ENCODE results near the gene BAHCC1. TPM values are rescaled to one million over a fixed set of nuclear protein-coding genes. Genes with fewer than 3 reads are reported as not detected.

The BAHCC1 gene
- total and polyA plus RNA-seq, 10 of the 15 experiments (the other 5 are each of a cell fraction or from before 2014, with no cell fraction given), result 0.03 to 0.14 (median 0.11) TPM; not detected in 6

DNA sequence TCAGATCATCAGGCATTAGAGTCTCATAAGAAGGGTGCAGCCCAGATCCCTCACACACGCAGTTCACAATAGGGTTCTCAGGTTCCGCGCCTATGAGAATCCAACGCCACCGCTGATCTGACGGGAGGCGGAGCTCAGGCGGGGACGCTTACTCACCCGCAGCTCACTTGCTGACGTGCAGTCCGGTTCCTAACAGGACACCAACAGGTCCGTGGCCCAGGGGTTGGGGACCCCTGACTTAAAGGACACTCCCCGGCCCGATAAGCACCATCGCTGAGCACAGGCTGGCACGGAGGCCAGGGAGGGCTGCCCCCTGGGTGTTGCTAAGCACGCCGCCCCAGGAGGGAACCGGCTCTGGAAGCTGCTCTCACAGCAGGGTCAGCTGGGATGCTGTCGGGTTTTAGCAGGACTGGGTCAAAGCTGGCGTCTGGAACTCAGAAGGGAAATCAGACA is 30.1 kb upstream of the BAHCC1 start:
- POLR2A ChIA-PET, result no interaction called here
- H2AFZ ChIP-seq (ENCODE audit: control insufficient read depth, low read depth, low read length), result no peak overlapping the region
- peaks cover 12% of the 10 kb centered on the region for H3K4me1 ChIP-seq (ENCODE audit: control insufficient read depth, insufficient read depth, low read length)
- RAD21 ChIA-PET (ENCODE audit: unreplicated experiment), result no interaction called here
- H3K9ac ChIP-seq (ENCODE audit: control insufficient read depth, insufficient read depth, low read length), result no peak overlapping the region; the same call in 1 of the 2 replicates
- H3K27me3 ChIP-seq (replicated peaks in 1 of 2; ENCODE audit: control insufficient read depth in 2 of 2, insufficient read depth in 2 of 2, low read length in 1 of 2), result peaks cover 2 to 10% of the 10 kb centered on the region in 2 experiments; a peak in 1 of 4 replicates
- H3K4me2 ChIP-seq (ENCODE audit: control insufficient read depth, insufficient read depth), result no peak overlapping the region
- CTCF ChIA-PET, result interaction anchor here (1.3 kb wide), 1 partner anchor 119 kb away, joined by 3 read pairs; no protein-coding TSS in a partner anchor
- in situ Hi-C loops (cut with MboI), result no loop called here
- no peaks in the 10 kb centered on the region for H4K20me1 ChIP-seq (ENCODE audit: control insufficient read depth, insufficient read depth)
- intact Hi-C loops (cut with micrococcal nuclease; ENCODE audit: unreplicated experiment), result no loop called here
- no peak for DNase-seq (ENCODE audit: low read depth, low spot score)
- peak; percentile 37; the same call in 2 of the 3 replicates for ATAC-seq
- H3K27ac ChIP-seq (ENCODE audit: control insufficient read depth, insufficient read depth), result no peak overlapping the region
- no peaks in the 10 kb centered on the region for H3K36me3 ChIP-seq (ENCODE audit: control insufficient read depth in 2 of 2, insufficient read depth in 2 of 2, low read length in 1 of 2)
- 35% methylated on average over 21 of the region's 22 CpGs for WGBS (ENCODE audit: insufficient coverage, insufficient replicate concordance, low lambda C conversion rate, missing lambda C conversion rate)
- no peaks in the 10 kb centered on the region for H3K79me2 ChIP-seq (ENCODE audit: control insufficient read depth, insufficient read depth, low read length)
- no peaks in the 10 kb centered on the region; the same call in 2 of the 3 replicates for H3K9me3 ChIP-seq (replicated peaks; ENCODE audit: control insufficient read depth, insufficient read depth, low read length)
- H3K4me3 ChIP-seq, result no peak overlapping the region
- BruUV-seq (replicated peaks), result no TSS peak
- FAIRE-seq, result no peak
- SMC1A ChIA-PET (ENCODE audit: uncharacterized antibody, unreplicated experiment), result no interaction called here
- no peak for TF ChIP-seq ATF2 (IDR thresholded peaks at IDR 0.05; ENCODE audit: low read length)
- no peak for TF ChIP-seq CUX1 (IDR thresholded peaks at IDR 0.05; ENCODE audit: insufficient replicate concordance, low read depth, low read length)
- no peak for TF ChIP-seq IRF4 (IDR thresholded peaks at IDR 0.05; ENCODE audit: low read depth, low read length)
- TF ChIP-seq E2F8 (IDR thresholded peaks at IDR 0.05; ENCODE audit: low read depth, partially characterized antibody), result no peak
- TF ChIP-seq SMAD5 (IDR thresholded peaks at IDR 0.05; ENCODE audit: low read depth), result no peak
- TF ChIP-seq ATF7 (IDR thresholded peaks at IDR 0.05; ENCODE audit: low read depth), result no peak
- no peak for TF ChIP-seq SIN3A (IDR thresholded peaks at IDR 0.05; ENCODE audit: low read depth, low read length)
- TF ChIP-seq NKRF (conservative IDR thresholded peaks at IDR 0.05), result no peak
- no peak for TF ChIP-seq MTA3 (IDR thresholded peaks at IDR 0.05; ENCODE audit: borderline replicate concordance, low read length)
- no peak for TF ChIP-seq NFYA (IDR thresholded peaks at IDR 0.05; ENCODE audit: borderline replicate concordance, low read depth, low read length)
- TF ChIP-seq SPI1 (IDR thresholded peaks at IDR 0.05; ENCODE audit: borderline replicate concordance, insufficient read depth, low read depth, low read length), result no peak
- TF ChIP-seq HCFC1 (IDR thresholded peaks at IDR 0.05; ENCODE audit: low read length), result no peak
